Neural cell (in vitro differentiated cells): ENCODE data around the gene PRSS35. TPM values are rescaled to one million over a fixed set of nuclear protein-coding genes. Genes with fewer than 3 reads are reported as not detected.

Experiments used
- H2AFZ ChIP-seq: fragments of 200-600, 300-800 bp; sonication (generic), shearing (Covaris generic); 2 replicates; pipeline ENCODE4 v1.6.0; 2014; ENCODE audit warnings: low read depth, mild to moderate bottlenecking, antibody characterized with exemption, low read length, moderate library complexity
- H3F3A ChIP-seq: fragments of 200-600 bp; shearing (Covaris generic); 2 replicates; pipeline ENCODE4 v1.6.1; 2016; ENCODE audit warnings: mild to moderate bottlenecking, moderate library complexity, mixed read lengths, antibody characterized with exemption, low read length; ENCODE audit not compliant: insufficient read depth, poor library complexity, severe bottlenecking
- H3K27ac ChIP-seq: fragments of 200-600, 300-800 bp; sonication (generic), shearing (Covaris generic); 2 replicates; pipeline ENCODE4 v1.5.1; 2014; ENCODE audit warnings: mild to moderate bottlenecking, low read length, moderate library complexity
- H3K27me3 ChIP-seq: fragments of 300-800, 200-600 bp; sonication (generic), shearing (Covaris generic); 2 replicates; pipeline ENCODE4 v1.6.0; 2014; ENCODE audit warnings: mild to moderate bottlenecking, low read depth, low read length, moderate library complexity; ENCODE audit not compliant: insufficient read depth
- H3K36me3 ChIP-seq: fragments of 300-800, 200-600 bp; sonication (generic), shearing (Covaris generic); 2 replicates; pipeline ENCODE4 v1.5.1; 2014; ENCODE audit warnings: mild to moderate bottlenecking, antibody characterized with exemption, low read length, moderate library complexity; ENCODE audit not compliant: insufficient read depth
- H3K4me2 ChIP-seq: fragments of 300-800, 200-600 bp; sonication (generic), shearing (Covaris generic); 2 replicates; pipeline ENCODE4 v1.6.0; 2014; ENCODE audit warnings: mild to moderate bottlenecking, low read length
- H3K4me3 ChIP-seq: fragments of 300-800, 200-600 bp; sonication (generic), shearing (Covaris generic); 2 replicates; pipeline ENCODE4 v1.5.1; 2014; ENCODE audit warnings: mild to moderate bottlenecking, low read length, moderate library complexity
- H3K79me2 ChIP-seq: fragments of 200-600 bp; shearing (Covaris generic); replicated peaks from 2 replicates; pipeline ENCODE4 v1.6.0; 2014; ENCODE audit warnings: mild to moderate bottlenecking, low read length, moderate library complexity; ENCODE audit not compliant: insufficient read depth
- H3K9ac ChIP-seq: fragments of 300-800, 200-600 bp; sonication (generic), shearing (Covaris generic); 2 replicates; pipeline ENCODE4 v1.6.1; 2016; ENCODE audit warnings: mild to moderate bottlenecking, low read length, mixed read lengths
- H3K9me2 ChIP-seq: fragments of 200-600 bp; shearing (Covaris generic); 2 replicates; pipeline ENCODE4 v1.6.1; 2016; ENCODE audit warnings: mild to moderate bottlenecking, low read length, mixed read lengths; ENCODE audit not compliant: insufficient read depth
- H3K9me3 ChIP-seq: fragments of 200-600, 300-800 bp; sonication (generic), shearing (Covaris generic); 2 replicates; pipeline ENCODE4 v1.6.1; 2016; ENCODE audit warnings: mild to moderate bottlenecking, mixed run types, low read length, moderate library complexity, mixed read lengths
- H4K20me1 ChIP-seq: fragments of 200-600 bp; shearing (Covaris generic); 2 replicates; pipeline ENCODE4 v1.6.1; 2016; ENCODE audit warnings: mild to moderate bottlenecking, mixed run types; ENCODE audit not compliant: insufficient read depth
- EP300 ChIP-seq: fragments of 450-650 bp; conservative IDR thresholded peaks from 2 replicates; pipeline ENCODE4 v1.6.1; 2014; ENCODE audit warnings: antibody characterized with exemption, mild to moderate bottlenecking, moderate library complexity; ENCODE audit not compliant: poor library complexity, severe bottlenecking
- EZH2 ChIP-seq: fragments of 200-600, 300-800 bp; shearing (Covaris generic), sonication (generic); IDR thresholded peaks from 2 replicates; pipeline ENCODE4 v1.6.1; 2014; ENCODE audit warnings: antibody characterized with exemption, low read length, borderline replicate concordance, mild to moderate bottlenecking; ENCODE audit not compliant: insufficient read depth, poor library complexity, severe bottlenecking
- MXI1 ChIP-seq: fragments of 450-650 bp; conservative IDR thresholded peaks from 2 replicates; pipeline ENCODE4 v1.6.1; 2014; ENCODE audit warnings: antibody characterized with exemption, mild to moderate bottlenecking; ENCODE audit not compliant: poor library complexity, severe bottlenecking
- POLR2AphosphoS5 ChIP-seq: IDR thresholded peaks from 2 replicates; pipeline ENCODE4 v1.6.1; 2012
- RAD21 ChIP-seq: fragments of 450-650 bp; conservative IDR thresholded peaks from 2 replicates; pipeline ENCODE4 v1.6.1; 2014; ENCODE audit warnings: antibody characterized with exemption, mild to moderate bottlenecking, moderate library complexity
- SMC3 ChIP-seq: fragments of 450-650 bp; conservative IDR thresholded peaks from 2 replicates; pipeline ENCODE4 v1.6.1; 2014; ENCODE audit warnings: antibody characterized with exemption, mild to moderate bottlenecking, moderate library complexity; ENCODE audit not compliant: poor library complexity
- TAF1 ChIP-seq: IDR thresholded peaks from 2 replicates; pipeline ENCODE4 v1.6.1; 2012; ENCODE audit warnings: low read depth
- polyA plus RNA-seq: library from polyadenylated mRNA; depleted of rRNA; stranded (reverse); fragments of >200 nt; gene quantifications from 2 replicates; pipeline ENCODE4 v1.2.3, GENCODE V29; 2014
- TF ChIP-seq, protein P1 (sequence below): IDR thresholded peaks from 2 replicates; pipeline ENCODE4 v1.6.1; 2012; ENCODE audit warnings: borderline replicate concordance
- TF ChIP-seq, protein P2 (sequence below): fragments of 450-650 bp; IDR thresholded peaks from 2 replicates; pipeline ENCODE4 v1.5.1; 2014; ENCODE audit warnings: antibody characterized with exemption, mild to moderate bottlenecking, moderate library complexity; ENCODE audit not compliant: poor library complexity, severe bottlenecking

Gene PRSS35
- polyA plus RNA-seq, 1 donor from 2014 or later = 0.32 TPM

DNA sequence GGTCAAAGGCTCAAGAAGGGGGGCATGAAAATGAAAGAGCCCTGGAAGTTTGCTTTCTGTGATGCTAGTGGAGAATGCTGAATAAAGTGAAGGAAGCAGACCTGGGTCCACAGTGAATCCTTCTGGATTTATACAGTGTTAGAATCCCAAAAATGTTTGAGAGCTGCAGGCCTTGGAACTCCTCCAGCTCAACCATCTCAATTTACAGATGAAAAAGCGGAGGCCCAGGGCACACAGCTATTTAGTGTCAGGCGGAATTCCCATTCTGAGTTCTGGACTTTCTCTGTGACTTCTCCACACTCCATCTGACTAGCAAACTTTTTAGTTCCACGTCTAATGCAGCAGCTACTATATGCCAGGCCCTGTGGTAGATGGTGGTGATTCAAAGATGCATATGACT, 1.5 kb upstream of the PRSS35 start:
- H3K9me2 ChIP-seq = no peaks in the 10 kb centered on the region
- peaks cover 11% of the 10 kb centered on the region for H3K27me3 ChIP-seq
- H3K79me2 ChIP-seq = no peaks in the 10 kb centered on the region
- H3K9me3 ChIP-seq = no peaks in the 10 kb centered on the region
- no peak overlapping the region for H3K27ac ChIP-seq
- H3K36me3 ChIP-seq = no peaks in the 10 kb centered on the region
- no peak overlapping the region for H3K9ac ChIP-seq
- no peak for TF ChIP-seq TAF1
- TF ChIP-seq EZH2 = no peak
- TF ChIP-seq SMC3 = no peak
- no peak for TF ChIP-seq RAD21
- TF ChIP-seq, protein P1, sequence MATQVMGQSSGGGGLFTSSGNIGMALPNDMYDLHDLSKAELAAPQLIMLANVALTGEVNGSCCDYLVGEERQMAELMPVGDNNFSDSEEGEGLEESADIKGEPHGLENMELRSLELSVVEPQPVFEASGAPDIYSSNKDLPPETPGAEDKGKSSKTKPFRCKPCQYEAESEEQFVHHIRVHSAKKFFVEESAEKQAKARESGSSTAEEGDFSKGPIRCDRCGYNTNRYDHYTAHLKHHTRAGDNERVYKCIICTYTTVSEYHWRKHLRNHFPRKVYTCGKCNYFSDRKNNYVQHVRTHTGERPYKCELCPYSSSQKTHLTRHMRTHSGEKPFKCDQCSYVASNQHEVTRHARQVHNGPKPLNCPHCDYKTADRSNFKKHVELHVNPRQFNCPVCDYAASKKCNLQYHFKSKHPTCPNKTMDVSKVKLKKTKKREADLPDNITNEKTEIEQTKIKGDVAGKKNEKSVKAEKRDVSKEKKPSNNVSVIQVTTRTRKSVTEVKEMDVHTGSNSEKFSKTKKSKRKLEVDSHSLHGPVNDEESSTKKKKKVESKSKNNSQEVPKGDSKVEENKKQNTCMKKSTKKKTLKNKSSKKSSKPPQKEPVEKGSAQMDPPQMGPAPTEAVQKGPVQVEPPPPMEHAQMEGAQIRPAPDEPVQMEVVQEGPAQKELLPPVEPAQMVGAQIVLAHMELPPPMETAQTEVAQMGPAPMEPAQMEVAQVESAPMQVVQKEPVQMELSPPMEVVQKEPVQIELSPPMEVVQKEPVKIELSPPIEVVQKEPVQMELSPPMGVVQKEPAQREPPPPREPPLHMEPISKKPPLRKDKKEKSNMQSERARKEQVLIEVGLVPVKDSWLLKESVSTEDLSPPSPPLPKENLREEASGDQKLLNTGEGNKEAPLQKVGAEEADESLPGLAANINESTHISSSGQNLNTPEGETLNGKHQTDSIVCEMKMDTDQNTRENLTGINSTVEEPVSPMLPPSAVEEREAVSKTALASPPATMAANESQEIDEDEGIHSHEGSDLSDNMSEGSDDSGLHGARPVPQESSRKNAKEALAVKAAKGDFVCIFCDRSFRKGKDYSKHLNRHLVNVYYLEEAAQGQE = no peak
- TF ChIP-seq EP300 = no peak
- TF ChIP-seq, protein P2, sequence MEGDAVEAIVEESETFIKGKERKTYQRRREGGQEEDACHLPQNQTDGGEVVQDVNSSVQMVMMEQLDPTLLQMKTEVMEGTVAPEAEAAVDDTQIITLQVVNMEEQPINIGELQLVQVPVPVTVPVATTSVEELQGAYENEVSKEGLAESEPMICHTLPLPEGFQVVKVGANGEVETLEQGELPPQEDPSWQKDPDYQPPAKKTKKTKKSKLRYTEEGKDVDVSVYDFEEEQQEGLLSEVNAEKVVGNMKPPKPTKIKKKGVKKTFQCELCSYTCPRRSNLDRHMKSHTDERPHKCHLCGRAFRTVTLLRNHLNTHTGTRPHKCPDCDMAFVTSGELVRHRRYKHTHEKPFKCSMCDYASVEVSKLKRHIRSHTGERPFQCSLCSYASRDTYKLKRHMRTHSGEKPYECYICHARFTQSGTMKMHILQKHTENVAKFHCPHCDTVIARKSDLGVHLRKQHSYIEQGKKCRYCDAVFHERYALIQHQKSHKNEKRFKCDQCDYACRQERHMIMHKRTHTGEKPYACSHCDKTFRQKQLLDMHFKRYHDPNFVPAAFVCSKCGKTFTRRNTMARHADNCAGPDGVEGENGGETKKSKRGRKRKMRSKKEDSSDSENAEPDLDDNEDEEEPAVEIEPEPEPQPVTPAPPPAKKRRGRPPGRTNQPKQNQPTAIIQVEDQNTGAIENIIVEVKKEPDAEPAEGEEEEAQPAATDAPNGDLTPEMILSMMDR = no peak
- no peak for TF ChIP-seq POLR2AphosphoS5
- TF ChIP-seq MXI1 = no peak
- H4K20me1 ChIP-seq = no peaks in the 10 kb centered on the region
- H3F3A ChIP-seq = no peaks in the 10 kb centered on the region
- H3K4me2 ChIP-seq = no peak overlapping the region
- H2AFZ ChIP-seq = no peak overlapping the region
- H3K4me3 ChIP-seq = no peak overlapping the region

DNA sequence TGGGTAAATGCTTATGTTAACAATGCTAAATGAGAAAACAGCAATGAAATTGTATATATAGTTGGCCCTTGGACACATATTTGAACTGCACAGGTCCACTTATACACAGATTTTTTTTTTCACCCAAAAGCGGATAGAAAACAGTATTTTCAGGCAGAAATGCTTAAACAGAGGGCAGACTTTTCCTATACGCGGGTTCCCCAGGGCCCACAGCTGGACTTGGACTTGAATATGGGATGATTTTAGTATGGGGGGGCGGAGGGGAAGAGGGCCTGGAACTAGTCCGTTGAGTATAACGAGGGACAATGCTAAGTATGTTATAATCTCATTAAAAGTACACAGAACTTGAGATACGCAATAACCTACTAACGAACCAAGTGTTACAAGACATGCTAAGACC, 1.1 kb upstream of the PRSS35 start:
- Histone ChIP-seq H3K79me2 (no peaks in the 10 kb centered on the region), H3F3A (no peaks in the 10 kb centered on the region), H3K27ac (no peak overlapping the region), H3K9me2 (no peaks in the 10 kb centered on the region), H4K20me1 (no peaks in the 10 kb centered on the region), H3K9me3 (no peaks in the 10 kb centered on the region), H2AFZ (no peak overlapping the region), H3K9ac (no peak overlapping the region), H3K4me3 (no peak overlapping the region), H3K36me3 (no peaks in the 10 kb centered on the region), H3K27me3 (peaks cover 11% of the 10 kb centered on the region), H3K4me2 (no peak overlapping the region)
- TF ChIP-seq, protein P1 = no peak
- TF ChIP-seq POLR2AphosphoS5 (no peak), EZH2 (no peak), MXI1 (no peak), TAF1 (no peak)
- TF ChIP-seq, protein P2 = no peak
